ENCODE measurements around the gene EZH1.

EZH1 gene

GRCh38 chr17:42744806-42745617 is at the start of gene EZH1:
Gene EZH1, minus strand, starts transcription at chr17:42745040. Its CDS starts 16,099 bp downstream, at chr17:42728941.
- DNase-seq = peak; percentile 95

- no peak for DNase-seq
Observed at GRCh38 chr17:42792545-42792944, 47.7 kb upstream of the EZH1 start.

DNA sequence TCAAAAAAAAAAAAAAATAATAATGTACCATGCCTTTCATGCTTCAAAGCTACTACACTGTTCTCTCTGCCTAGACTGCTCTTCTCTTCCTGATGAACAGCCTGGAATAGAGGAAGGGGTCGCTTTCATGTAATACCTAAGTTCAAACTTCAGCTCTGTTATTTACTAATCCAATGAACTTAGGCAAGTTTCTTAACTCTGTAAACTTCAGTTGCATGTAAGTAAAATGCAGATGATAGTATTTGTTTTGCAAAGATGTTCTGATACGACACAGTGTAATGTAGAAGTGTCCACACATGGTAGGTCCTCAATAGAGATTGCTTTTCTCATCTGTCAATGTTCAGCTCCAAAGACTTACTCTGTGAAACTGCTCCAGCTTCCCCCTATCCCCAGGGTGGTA is 47.1 kb upstream of the EZH1 start:
- DNase-seq = no peak

GRCh38 chr17:42787266-42787665 is 42.4 kb upstream of the EZH1 start:
- no peak for DNase-seq

- no peak for DNase-seq
Observed at GRCh38 chr17:42784811-42785592, 40.2 kb upstream of the EZH1 start.

DNA sequence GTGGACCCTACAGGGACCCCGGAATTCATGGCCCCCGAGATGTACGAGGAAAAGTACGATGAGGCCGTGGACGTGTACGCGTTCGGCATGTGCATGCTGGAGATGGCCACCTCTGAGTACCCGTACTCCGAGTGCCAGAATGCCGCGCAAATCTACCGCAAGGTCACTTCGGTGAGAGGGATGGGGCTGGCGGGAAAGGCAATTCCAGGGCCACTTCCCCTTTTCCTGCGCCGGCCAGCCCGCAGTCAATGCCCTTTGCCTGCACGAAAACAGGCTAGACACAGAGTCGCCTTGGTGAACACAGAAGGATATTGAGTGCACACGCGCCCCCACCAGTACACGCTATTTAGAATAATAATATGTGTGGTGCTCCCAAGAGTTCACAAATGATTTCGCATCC is 39.6 kb upstream of the EZH1 start:
- no peak for DNase-seq

DNA sequence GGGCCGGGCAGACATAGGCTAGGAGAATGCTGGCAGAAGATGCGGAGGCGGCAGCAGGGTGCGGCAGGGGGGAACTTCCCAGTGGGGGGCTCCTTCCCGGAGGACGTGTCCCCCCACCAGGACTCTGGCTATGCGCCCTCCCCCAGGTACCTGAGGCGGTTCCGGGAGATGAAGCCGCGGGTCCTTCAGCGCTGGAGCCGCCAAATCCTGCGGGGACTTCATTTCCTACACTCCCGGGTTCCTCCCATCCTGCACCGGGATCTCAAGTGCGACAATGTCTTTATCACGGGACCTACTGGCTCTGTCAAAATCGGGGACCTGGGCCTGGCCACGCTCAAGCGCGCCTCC is 38.9 kb upstream of the EZH1 start:
- DNase-seq = no peak

GRCh38 chr17:42783062-42783790 is 38.4 kb upstream of the EZH1 start:
- DNase-seq = no peak

DNA sequence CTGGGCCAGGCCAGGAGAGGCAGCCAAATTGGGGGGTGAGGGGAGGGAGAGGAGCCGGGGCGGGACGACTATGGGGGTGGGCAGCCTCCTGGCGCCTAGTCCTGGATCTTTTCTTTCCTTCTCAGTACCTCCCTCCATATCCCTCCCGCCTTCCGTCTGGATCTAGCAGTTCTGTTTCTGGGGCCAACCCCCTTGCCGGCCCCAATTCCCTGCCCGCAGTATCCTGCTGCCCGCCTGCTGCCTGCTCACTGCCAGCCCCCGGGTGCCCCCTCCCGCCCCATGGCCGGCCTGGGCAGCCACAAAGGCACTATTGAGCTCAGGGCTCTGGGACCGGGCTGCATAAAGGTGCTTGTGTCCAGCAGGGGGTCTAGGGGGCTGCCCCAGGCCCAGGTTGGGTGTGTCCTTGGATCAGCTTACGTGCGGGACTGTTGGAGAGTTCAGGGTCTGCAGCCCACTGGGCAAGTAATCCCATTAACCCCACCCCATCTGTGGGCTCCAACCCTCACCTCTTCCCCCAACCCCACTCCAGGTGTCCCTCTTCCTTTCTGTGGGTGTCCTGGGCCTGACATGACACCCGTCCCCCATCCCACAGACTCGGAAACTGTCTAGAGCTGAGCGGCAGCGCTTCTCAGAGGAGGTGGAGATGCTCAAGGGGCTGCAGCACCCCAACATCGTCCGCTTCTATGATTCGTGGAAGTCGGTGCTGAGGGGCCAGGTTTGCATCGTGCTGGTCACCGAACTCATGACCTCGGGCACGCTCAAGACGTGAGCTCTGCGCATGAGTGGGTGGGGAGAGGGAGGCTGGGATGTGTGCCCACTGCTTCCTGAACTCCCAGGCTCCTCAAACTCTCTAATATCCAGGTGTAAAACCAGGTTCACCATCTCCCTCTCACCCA is 37.6 kb upstream of the EZH1 start:
- DNase-seq = no peak

DNA sequence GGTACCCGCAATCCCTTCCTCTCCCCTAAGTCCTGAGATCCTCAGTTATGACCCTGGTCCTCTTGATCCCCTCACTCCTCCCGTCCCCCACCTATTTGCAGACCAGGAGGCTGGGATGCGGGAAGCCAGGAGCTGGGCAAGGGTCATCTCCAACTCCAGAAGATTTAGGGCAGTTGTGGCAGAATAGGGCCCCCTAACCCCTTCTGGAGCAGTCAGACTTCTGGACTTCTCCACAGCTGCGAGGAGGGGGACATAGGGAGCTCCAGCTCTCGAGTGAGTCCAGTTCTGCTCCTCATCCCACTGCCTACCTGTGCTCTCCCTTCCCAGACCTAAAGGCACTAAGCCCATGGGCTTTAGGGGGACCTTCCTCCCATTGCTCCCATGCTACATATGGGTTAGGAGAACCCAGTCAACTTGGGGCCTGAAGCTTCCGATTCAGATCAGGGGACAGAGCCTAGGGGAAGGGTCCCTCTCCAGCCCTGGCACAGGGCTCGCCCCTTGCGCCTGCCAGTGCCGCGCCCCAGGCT is 36.9 kb upstream of the EZH1 start:
- DNase-seq = no peak

- no peak for DNase-seq
Observed at GRCh38 chr17:42780851-42781638, 36.2 kb upstream of the EZH1 start.

DNA sequence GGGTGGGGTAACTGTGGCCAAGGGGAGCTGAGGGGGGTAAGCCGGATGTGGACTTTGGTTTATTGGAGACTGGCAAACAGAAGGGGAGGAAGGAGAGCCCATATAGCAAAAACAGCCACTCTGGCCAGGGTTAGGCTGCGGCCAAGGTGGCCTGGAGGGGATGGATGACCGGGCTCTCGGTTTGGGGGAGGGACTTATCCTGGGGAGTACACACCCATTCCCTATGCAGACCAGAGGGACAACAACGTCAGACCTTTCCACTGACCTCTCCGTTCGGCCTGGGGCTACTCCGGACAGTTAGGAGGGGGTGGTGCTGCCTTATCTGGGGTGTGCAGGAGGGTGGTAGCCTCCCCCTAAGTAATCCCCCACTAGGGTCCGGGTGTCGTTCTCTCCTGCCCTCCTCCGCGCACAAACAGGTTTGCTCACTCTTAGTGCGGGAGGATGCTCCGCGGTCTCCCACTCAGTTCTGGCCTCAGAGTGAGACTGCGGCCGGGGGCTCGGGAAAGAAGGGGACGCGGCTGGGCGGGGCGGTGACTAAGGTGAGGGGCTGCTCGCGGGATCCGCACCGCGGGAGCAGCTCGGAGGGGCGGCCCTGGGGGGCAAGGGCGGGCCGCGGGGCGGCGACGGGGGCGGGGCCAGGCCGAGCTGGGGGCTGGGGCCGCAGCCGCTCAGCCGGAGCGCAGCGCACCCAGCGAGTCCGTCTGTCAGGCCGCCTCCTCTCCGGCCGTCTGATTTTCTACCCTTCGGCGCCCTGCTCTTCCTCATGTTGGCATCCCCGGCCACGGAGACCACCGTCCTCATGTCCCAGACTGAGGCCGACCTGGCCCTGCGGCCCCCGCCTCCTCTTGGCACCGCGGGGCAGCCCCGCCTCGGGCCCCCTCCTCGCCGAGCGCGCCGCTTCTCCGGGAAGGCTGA is 35.4 kb upstream of the EZH1 start, which contains the start of gene WNK4:
Gene WNK4, plus strand, starts transcription at position 675 of the 915 bp plus-strand sequence. Its CDS starts 89 bp downstream, at position 764.
- DNase-seq = no peak

DNA sequence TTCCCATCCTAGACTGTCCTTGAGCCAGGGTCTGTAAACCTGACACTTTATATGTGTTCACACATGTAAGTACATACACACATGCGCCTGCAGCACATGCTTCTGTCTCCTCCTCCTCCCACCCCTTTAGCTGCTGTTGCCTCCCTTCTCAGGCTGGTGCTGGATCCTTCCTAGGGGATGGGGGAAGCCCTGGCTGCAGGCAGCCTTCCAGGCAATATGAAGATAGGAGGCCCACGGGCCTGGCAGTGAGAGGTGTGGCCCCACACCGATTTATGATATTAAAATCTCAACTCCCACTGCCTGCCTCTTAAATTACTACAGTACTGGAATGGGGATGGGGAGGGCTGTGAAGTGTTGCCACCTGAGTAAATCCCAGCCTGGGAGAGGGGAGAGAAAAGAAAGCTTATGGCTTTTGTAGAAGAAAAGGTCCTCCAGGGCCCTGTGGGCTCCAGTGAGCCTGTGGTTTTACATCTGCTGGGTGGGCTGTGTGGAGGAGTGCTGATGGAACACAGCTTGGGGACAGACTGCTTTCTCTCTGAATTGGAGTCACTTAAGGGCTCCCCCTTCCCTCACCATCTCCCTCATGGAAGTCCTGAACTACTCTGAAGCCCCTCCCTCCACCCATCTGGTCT is 34.6 kb upstream of the EZH1 start:
- DNase-seq = no peak

- DNase-seq = no peak
Observed at GRCh38 chr17:42778570-42778969, 33.7 kb upstream of the EZH1 start.

DNA sequence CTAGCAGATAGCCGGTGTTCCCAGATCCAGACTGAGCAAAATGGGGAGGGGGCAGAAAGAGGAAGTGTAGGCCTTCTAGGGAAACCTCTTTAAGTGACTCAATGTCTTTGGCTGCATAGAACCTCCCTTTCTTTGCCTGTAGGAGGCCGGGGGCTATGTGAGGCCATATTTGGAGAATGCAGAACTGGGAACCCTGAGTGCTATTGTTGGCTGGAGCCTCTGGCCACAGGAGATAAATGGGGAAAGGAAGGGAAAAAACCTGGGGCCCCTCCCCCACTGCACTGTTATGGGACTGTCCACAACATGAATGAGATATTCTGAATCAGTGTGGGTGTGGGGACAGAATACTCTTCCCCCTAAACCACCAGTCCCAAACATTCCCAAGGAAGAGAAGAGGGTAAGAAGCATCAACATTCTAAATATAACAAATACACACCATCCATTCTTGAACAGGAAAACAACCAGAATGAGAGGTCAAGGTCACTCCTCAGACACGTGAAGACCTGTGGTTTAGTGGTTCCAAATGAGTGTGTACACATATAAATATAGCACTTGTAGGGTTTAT is 30.8 kb upstream of the EZH1 start:
- no peak for DNase-seq

DNA sequence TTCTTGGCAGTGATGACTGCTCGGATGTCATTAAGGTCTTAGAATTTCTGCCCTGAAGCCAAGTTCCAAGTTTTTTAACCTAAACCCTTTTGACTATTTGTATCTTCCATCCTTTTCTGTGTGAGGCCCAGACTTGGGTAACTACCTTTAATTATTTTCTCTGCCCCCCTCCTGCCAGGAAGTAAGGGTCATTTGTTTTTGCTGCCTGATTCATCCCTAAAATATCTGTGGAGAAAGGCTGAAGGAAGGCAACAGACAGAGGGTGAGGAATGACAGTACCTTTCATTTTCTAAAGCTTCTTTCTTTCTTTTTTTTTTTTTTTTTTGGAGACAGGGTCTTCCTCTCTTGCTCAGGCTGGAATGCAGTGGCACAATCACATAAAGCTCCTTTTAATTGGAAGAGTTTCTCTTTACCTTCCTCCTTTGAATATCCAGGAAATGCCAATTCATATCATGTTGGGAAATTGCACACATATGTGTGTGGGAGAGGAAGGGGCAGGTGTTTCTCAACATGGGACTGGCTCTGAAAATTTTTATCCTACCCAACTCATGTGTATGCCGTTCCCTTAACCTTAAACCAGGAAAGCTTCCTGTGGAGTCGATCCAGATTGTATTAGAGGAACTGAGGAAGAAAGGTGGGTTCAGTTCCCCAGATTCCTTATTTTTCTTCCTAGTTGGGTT is 29.4 kb upstream of the EZH1 start:
- no peak for DNase-seq

DNA sequence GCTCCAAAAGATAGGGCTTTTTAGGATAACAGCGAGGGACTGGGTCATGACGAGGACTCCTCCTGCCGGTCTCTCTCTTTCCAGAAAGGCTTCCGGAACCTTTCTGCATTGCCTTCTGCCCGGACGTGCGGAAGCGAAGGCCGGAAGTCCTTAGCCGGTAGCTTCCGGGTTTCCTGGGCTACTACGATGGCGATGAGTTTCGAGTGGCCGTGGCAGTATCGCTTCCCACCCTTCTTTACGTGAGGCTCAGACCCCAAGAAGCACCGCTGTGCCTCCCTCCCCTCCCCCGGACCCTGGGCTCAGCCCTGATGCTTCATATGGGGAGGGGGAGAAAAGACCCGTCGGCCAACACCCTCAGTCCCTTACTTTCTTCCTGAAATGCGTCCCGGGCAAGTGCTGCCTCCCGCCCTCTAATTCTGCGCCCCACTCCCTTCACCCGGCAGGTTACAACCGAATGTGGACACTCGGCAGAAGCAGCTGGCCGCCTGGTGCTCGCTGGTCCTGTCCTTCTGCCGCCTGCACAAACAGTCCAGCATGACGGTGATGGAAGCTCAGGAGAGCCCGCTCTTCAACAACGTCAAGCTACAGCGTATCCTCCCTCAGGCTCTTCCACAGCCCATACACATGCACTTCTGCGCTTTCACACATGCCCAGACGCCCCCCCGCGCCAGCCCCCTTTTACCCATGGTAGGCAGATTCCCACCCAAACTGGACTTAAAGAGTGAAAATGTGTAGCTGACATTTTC is 28.6 kb upstream of the EZH1 start, which contains the start of gene VPS25:
Gene VPS25, plus strand, starts transcription at position 160 of the 746 bp plus-strand sequence. Its CDS starts 27 bp downstream, at position 187.
- DNase-seq = peak; percentile 78

DNA sequence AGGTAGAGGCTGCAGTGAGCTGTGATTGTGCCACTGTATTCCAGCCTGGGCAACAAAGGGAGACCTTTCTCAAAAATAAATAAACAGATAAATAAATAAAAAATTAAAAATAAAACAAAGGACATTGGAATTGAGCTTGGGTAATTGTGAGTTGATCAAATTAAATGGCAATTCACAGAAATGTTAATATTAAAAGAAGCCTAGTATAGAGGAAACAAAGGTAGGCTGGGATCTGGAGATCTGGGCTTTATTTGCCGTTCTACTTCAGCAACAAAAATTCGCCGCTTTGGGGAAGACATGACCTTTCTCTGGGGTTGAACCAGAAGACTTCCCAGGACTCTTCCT is 28.1 kb upstream of the EZH1 start:
- DNase-seq = no peak

All from activated T-cell treated with anti-CD3 and anti-CD28 coated beads, Interleukin-2, amount 50 U/mL, for 1 hour (primary cell).